ENCODE results near the gene TAS2R10.

- no peak for TF ChIP-seq CTCF (IDR thresholded peaks at IDR 0.05)
- TF ChIP-seq POLR2A (IDR thresholded peaks at IDR 0.05) = no peak
Observed at GRCh38 chr12:10779103-10779502, 47.1 kb downstream of the TAS2R10 start.

Data from ovary (tissue), 3 donors.